Stimulated activated CD8-positive, alpha-beta memory T cell treated with anti-CD3 and anti-CD28 coated beads, Interleukin-4, amount 100 ng/mL, for 1 hour (primary cell): ENCODE measurements around the gene SLC27A5.
A peak's percentile ranks its signal among the peaks of the same experiment; 100 is the strongest.

ENCODE experiments used
- DNase-seq, 2 donors: peaks; one replicate each; pipeline ENCODE4 v3.0.0-alpha.2; 2020; ENCODE audit warnings: low read depth in 2 of 2, low spot score in 1 of 2

The SLC27A5 gene

GRCh38 chr19:58511353-58512208 lies at the start of gene SLC27A5:
Gene SLC27A5, minus strand, starts transcription at chr19:58511992. Its CDS starts 37 bp downstream, at chr19:58511955.
- no peak for DNase-seq

- DNase-seq: no peak
These were observed 49.1 kb upstream of the SLC27A5 start for GRCh38 chr19:58560921-58561320.

GRCh38 chr19:58560007-58560887 lies 48.5 kb upstream of the SLC27A5 start:
- no peak for DNase-seq

GRCh38 chr19:58559275-58560006 lies 47.6 kb upstream of the SLC27A5 start:
- DNase-seq: peak in 1 of 2 donors; percentile 42

GRCh38 chr19:58558623-58559274 lies 47.0 kb upstream of the SLC27A5 start:
- peak; percentile 97 to 99 for DNase-seq

GRCh38 chr19:58558066-58558622 lies 46.4 kb upstream of the SLC27A5 start, which contains the start of gene UBE2M:
Gene UBE2M, minus strand, starts transcription at chr19:58558611. Its CDS starts 230 bp downstream, at chr19:58558381.
- no peak for DNase-seq

GRCh38 chr19:58557221-58558065 lies 45.7 kb upstream of the SLC27A5 start:
- no peak for DNase-seq

- no peak for DNase-seq
These were observed 44.9 kb upstream of the SLC27A5 start for GRCh38 chr19:58556622-58557220.

GRCh38 chr19:58555920-58556621 lies 44.3 kb upstream of the SLC27A5 start:
- DNase-seq: no peak

- DNase-seq: no peak
These were observed 43.6 kb upstream of the SLC27A5 start for GRCh38 chr19:58555369-58555885.

- DNase-seq: peak; percentile 97 to 98
These were observed 42.9 kb upstream of the SLC27A5 start, which contains the start of gene CHMP2A for GRCh38 chr19:58554494-58555368. Gene CHMP2A, minus strand, starts transcription at chr19:58555105. Its CDS starts 893 bp downstream, at chr19:58554212.

GRCh38 chr19:58553799-58554493 lies 42.2 kb upstream of the SLC27A5 start:
- DNase-seq: no peak

- DNase-seq: no peak
These were observed 40.9 kb upstream of the SLC27A5 start for GRCh38 chr19:58552655-58553054.

GRCh38 chr19:58551577-58552471 lies 40.0 kb upstream of the SLC27A5 start:
- no peak for DNase-seq

GRCh38 chr19:58551123-58551497 lies 39.3 kb upstream of the SLC27A5 start:
- no peak for DNase-seq
